22Rv1 (cell line): ENCODE data around the gene SPECC1L.

Experiments used
- ZFX ChIP-seq: fragments of 450-650 bp; IDR thresholded peaks from 2 replicates; pipeline ENCODE4 v1.6.1; 2017; ENCODE audit warnings: antibody characterized with exemption, borderline replicate concordance
- TF ChIP-seq, protein P1 (sequence below): fragments of 450-650 bp; IDR thresholded peaks from 2 replicates; pipeline ENCODE4 v1.5.1; 2017; ENCODE audit warnings: mild to moderate bottlenecking

DNA sequence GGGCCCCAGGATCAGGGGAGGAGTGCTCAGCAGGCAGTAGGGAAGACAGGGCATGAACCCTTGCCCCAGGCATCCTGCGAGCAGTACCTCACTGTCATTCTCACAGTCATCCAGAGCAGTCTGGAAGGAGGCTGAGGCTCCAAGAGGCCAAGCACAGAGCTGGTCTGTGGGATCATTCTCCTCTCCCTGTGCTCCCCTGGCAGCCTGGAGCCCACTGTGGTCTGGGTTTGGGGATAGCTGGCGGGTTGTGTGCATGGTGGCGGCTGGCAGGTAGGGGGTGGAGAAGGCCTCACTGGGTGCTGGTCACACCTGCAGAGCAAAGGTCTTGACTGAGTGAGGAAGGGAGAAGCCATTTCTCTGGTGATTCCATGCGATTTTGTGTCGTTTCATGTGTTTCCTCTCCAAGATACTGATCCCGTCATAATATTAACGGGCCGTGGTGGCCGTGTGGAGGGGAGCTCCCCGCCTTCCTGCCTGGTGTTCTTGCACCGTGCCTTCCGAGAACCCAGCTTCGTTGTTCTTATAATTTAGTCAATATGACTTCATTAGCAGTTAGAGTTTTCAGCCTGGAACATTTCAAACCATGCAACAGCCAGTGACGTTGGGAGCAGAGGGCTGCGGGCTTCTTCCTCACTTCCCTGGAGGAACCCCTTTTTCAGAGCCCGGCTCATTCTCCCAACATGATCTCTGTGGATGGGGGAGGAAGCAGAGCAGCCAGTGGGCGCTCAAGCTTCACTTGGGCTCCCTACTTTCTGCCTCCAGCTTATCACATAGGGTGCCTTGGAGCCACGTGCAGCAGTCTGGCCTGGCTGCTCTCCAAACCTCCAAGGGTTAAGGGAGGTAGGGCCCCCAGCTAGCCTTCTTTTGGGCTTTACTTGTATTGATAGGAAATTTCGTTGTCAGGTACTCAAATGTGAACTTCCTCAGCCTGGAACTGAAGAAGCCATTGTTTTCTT, 136.0 kb downstream of the SPECC1L start:
- TF ChIP-seq, protein P1, sequence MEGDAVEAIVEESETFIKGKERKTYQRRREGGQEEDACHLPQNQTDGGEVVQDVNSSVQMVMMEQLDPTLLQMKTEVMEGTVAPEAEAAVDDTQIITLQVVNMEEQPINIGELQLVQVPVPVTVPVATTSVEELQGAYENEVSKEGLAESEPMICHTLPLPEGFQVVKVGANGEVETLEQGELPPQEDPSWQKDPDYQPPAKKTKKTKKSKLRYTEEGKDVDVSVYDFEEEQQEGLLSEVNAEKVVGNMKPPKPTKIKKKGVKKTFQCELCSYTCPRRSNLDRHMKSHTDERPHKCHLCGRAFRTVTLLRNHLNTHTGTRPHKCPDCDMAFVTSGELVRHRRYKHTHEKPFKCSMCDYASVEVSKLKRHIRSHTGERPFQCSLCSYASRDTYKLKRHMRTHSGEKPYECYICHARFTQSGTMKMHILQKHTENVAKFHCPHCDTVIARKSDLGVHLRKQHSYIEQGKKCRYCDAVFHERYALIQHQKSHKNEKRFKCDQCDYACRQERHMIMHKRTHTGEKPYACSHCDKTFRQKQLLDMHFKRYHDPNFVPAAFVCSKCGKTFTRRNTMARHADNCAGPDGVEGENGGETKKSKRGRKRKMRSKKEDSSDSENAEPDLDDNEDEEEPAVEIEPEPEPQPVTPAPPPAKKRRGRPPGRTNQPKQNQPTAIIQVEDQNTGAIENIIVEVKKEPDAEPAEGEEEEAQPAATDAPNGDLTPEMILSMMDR, result no peak
- TF ChIP-seq ZFX, result no peak
